Measurements from ENCODE around the gene HAO2.
"Not testable (repeated sequence)": the region's sequence is repeated elsewhere in the genome, so short reads cannot be mapped to it uniquely, and the experiment has no call there.

Gene HAO2

GRCh38 chr1:119345398-119345797 lies 23.2 kb upstream of the HAO2 start:
- Histone ChIP-seq H3K9ac (ENCODE audit: insufficient read length, low read depth) (no peak overlapping the region), H3K4me3 (ENCODE audit: insufficient read length, low read depth) (no peak overlapping the region), H3K4me1 (ENCODE audit: insufficient read depth, insufficient read length) (peaks cover 3% of the 10 kb centered on the region), H3K27me3 (ENCODE audit: insufficient read depth, insufficient read length) (no peaks in the 10 kb centered on the region), H3K36me3 (ENCODE audit: insufficient read depth, insufficient read length, low read length) (no peaks in the 10 kb centered on the region), H3K9me3 (ENCODE audit: insufficient read depth, low read length) (peaks cover 41% of the 10 kb centered on the region)
- TF ChIP-seq ZNF274 (IDR thresholded peaks at IDR 0.05; ENCODE audit: low read depth, low read length) (no peak), SUZ12 (IDR thresholded peaks at IDR 0.05; ENCODE audit: extremely low read depth, insufficient read depth, insufficient read length) (no peak)
- no peak for DNase-seq (ENCODE audit: low read depth, low spot score)

DNA sequence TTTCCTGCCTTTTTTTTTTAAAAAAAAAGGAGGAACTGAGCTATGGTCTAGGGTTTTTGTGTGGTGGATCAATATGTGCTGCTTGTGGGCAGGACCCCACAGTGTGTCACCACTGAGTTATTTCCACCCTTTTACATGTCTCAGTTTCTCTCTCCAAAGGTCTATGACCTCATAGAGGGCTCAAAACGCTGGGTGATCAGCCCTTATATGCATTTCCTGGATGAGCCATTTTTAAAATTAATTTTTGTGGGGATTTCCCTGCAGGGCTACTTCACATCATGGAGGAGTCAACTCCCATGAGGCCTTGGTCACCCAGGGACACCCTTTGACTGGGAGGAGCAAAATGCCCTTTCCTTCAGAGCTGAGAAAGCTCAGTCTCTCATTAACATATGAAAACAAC lies 20.7 kb upstream of the HAO2 start:
- no peak for DNase-seq (ENCODE audit: low read depth, low spot score)
- TF ChIP-seq SUZ12 (IDR thresholded peaks at IDR 0.05; ENCODE audit: extremely low read depth, insufficient read depth, insufficient read length) (no peak), ZNF274 (IDR thresholded peaks at IDR 0.05; ENCODE audit: low read depth, low read length) (no peak), YY1 (IDR thresholded peaks at IDR 0.05; ENCODE audit: insufficient read depth, insufficient read length) (no peak)
- Histone ChIP-seq H3K27me3 (ENCODE audit: insufficient read depth, insufficient read length) (no peaks in the 10 kb centered on the region), H3K4me3 (ENCODE audit: insufficient read length, low read depth) (no peak overlapping the region), H3K9me3 (ENCODE audit: insufficient read depth, low read length) (peaks cover 30% of the 10 kb centered on the region), H3K4me1 (ENCODE audit: insufficient read depth, insufficient read length) (no peaks in the 10 kb centered on the region), H3K36me3 (ENCODE audit: insufficient read depth, insufficient read length, low read length) (no peaks in the 10 kb centered on the region), H3K9ac (ENCODE audit: insufficient read length, low read depth) (no peak overlapping the region)

DNA sequence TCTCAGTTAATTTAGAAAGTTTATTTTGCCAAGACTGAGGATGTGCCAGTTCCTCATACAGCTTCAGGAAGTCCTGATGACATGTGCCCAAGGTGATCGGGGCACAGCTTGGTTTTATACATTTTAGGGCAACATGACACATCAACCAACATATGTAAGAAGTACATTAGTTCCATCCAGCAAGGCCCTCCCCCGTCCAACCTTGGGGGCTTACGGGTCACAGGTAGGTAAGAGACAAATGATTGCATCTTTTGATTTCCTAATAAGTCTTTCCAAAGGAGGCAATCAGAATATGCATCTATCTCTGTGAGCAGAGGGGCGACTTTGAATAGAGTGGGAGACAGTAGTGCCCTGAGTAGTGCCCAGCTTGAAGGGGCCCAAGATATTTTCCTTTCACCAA lies 19.6 kb upstream of the HAO2 start:
- DNase-seq (ENCODE audit: low read depth, low spot score), result no peak
- TF ChIP-seq ZNF274 (IDR thresholded peaks at IDR 0.05; ENCODE audit: low read depth, low read length), result no peak
- TF ChIP-seq SUZ12 (IDR thresholded peaks at IDR 0.05; ENCODE audit: extremely low read depth, insufficient read depth, insufficient read length), result no peak
- TF ChIP-seq YY1 (IDR thresholded peaks at IDR 0.05; ENCODE audit: insufficient read depth, insufficient read length), result no peak
- Histone ChIP-seq H3K9me3 (ENCODE audit: insufficient read depth, low read length) (peaks cover 26% of the 10 kb centered on the region), H3K4me1 (ENCODE audit: insufficient read depth, insufficient read length) (no peaks in the 10 kb centered on the region), H3K4me3 (ENCODE audit: insufficient read length, low read depth) (no peak overlapping the region), H3K9ac (ENCODE audit: insufficient read length, low read depth) (no peak overlapping the region), H3K27me3 (ENCODE audit: insufficient read depth, insufficient read length) (no peaks in the 10 kb centered on the region), H3K36me3 (ENCODE audit: insufficient read depth, insufficient read length, low read length) (no peaks in the 10 kb centered on the region)

- not testable (repeated sequence) for H3K4me3 ChIP-seq (ENCODE audit: insufficient read length, low read depth); DNase-seq (ENCODE audit: low read depth, low spot score); H3K27me3 ChIP-seq (ENCODE audit: insufficient read depth, insufficient read length); H3K4me1 ChIP-seq (ENCODE audit: insufficient read depth, insufficient read length); H3K9ac ChIP-seq (ENCODE audit: insufficient read length, low read depth); H3K36me3 ChIP-seq (ENCODE audit: insufficient read depth, insufficient read length, low read length)
- peaks cover 15% of the 10 kb centered on the region for H3K9me3 ChIP-seq (ENCODE audit: insufficient read depth, low read length)
Observed at GRCh38 chr1:119350866-119351265, 17.7 kb upstream of the HAO2 start.

- no peak for DNase-seq (ENCODE audit: low read depth, low spot score)
- Histone ChIP-seq H3K27me3 (ENCODE audit: insufficient read depth, insufficient read length) (no peaks in the 10 kb centered on the region), H3K9ac (ENCODE audit: insufficient read length, low read depth) (no peak overlapping the region), H3K9me3 (ENCODE audit: insufficient read depth, low read length) (peaks cover 26% of the 10 kb centered on the region), H3K4me1 (ENCODE audit: insufficient read depth, insufficient read length) (no peaks in the 10 kb centered on the region), H3K4me3 (ENCODE audit: insufficient read length, low read depth) (no peak overlapping the region), H3K36me3 (ENCODE audit: insufficient read depth, insufficient read length, low read length) (no peaks in the 10 kb centered on the region)
- TF ChIP-seq ZNF274 (IDR thresholded peaks at IDR 0.05; ENCODE audit: low read depth, low read length), result no peak
- TF ChIP-seq YY1 (IDR thresholded peaks at IDR 0.05; ENCODE audit: insufficient read depth, insufficient read length), result no peak
Observed at GRCh38 chr1:119351997-119352396, 16.6 kb upstream of the HAO2 start.

- H3K4me3 ChIP-seq (ENCODE audit: insufficient read length, low read depth), result no peak overlapping the region
- no peak for TF ChIP-seq SUZ12 (IDR thresholded peaks at IDR 0.05; ENCODE audit: extremely low read depth, insufficient read depth, insufficient read length)
- no peak for TF ChIP-seq YY1 (IDR thresholded peaks at IDR 0.05; ENCODE audit: insufficient read depth, insufficient read length)
- TF ChIP-seq ZNF274 (IDR thresholded peaks at IDR 0.05; ENCODE audit: low read depth, low read length), result no peak
- H3K9ac ChIP-seq (ENCODE audit: insufficient read length, low read depth), result no peak overlapping the region
Observed at GRCh38 chr1:119353836-119354235, 14.7 kb upstream of the HAO2 start.

GRCh38 chr1:119358636-119359035 lies 9.9 kb upstream of the HAO2 start:
- Histone ChIP-seq H3K9me3 (ENCODE audit: insufficient read depth, low read length) (peaks cover 19% of the 10 kb centered on the region), H3K36me3 (ENCODE audit: insufficient read depth, insufficient read length, low read length) (no peaks in the 10 kb centered on the region), H3K27me3 (ENCODE audit: insufficient read depth, insufficient read length) (no peaks in the 10 kb centered on the region), H3K9ac (ENCODE audit: insufficient read length, low read depth) (no peak overlapping the region), H3K4me3 (ENCODE audit: insufficient read length, low read depth) (no peak overlapping the region), H3K4me1 (ENCODE audit: insufficient read depth, insufficient read length) (peaks cover 3% of the 10 kb centered on the region)
- TF ChIP-seq ZNF274 (IDR thresholded peaks at IDR 0.05; ENCODE audit: low read depth, low read length) (no peak), YY1 (IDR thresholded peaks at IDR 0.05; ENCODE audit: insufficient read depth, insufficient read length) (no peak), SUZ12 (IDR thresholded peaks at IDR 0.05; ENCODE audit: extremely low read depth, insufficient read depth, insufficient read length) (no peak)
- no peak for DNase-seq (ENCODE audit: low read depth, low spot score)

More at GRCh38 chr1:119353836-119354235, 14.7 kb upstream of the HAO2 start:
- no peaks in the 10 kb centered on the region for H3K36me3 ChIP-seq (ENCODE audit: insufficient read depth, insufficient read length, low read length)
- no peaks in the 10 kb centered on the region for H3K4me1 ChIP-seq (ENCODE audit: insufficient read depth, insufficient read length)
- H3K9me3 ChIP-seq (ENCODE audit: insufficient read depth, low read length), result peaks cover 19% of the 10 kb centered on the region
- H3K27me3 ChIP-seq (ENCODE audit: insufficient read depth, insufficient read length), result no peaks in the 10 kb centered on the region
- DNase-seq (ENCODE audit: low read depth, low spot score), result no peak

DNA sequence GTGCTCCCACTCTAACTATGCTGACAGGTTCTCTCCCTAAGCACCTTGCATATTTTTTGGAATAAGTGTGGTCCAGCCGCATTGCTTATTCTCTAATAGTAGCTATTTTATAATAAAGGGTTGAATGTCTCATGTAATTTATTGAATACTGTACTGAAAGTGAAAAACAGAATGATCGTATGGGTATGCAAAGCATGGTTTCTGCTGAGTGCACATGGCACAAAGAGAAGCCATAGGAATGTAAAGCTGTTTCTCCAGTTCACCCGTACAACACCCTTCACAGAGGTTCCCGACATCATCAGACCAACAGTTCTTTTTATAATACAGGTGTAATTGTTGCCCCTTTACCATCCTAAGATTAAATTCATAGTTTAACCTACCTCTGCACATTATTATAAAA lies 8.9 kb upstream of the HAO2 start:
- peaks cover 3% of the 10 kb centered on the region for H3K4me1 ChIP-seq (ENCODE audit: insufficient read depth, insufficient read length)
- no peaks in the 10 kb centered on the region for H3K27me3 ChIP-seq (ENCODE audit: insufficient read depth, insufficient read length)
- no peak overlapping the region for H3K4me3 ChIP-seq (ENCODE audit: insufficient read length, low read depth)
- no peak overlapping the region for H3K9ac ChIP-seq (ENCODE audit: insufficient read length, low read depth)
- peaks cover 19% of the 10 kb centered on the region for H3K9me3 ChIP-seq (ENCODE audit: insufficient read depth, low read length)
- H3K36me3 ChIP-seq (ENCODE audit: insufficient read depth, insufficient read length, low read length), result no peaks in the 10 kb centered on the region
- DNase-seq (ENCODE audit: low read depth, low spot score), result no peak
- TF ChIP-seq SUZ12 (IDR thresholded peaks at IDR 0.05; ENCODE audit: extremely low read depth, insufficient read depth, insufficient read length) (no peak), YY1 (IDR thresholded peaks at IDR 0.05; ENCODE audit: insufficient read depth, insufficient read length) (no peak), ZNF274 (IDR thresholded peaks at IDR 0.05; ENCODE audit: low read depth, low read length) (no peak)
